Measurements from ENCODE around the gene IMP4. TPM values are rescaled to one million over a fixed set of nuclear protein-coding genes. Genes with fewer than 3 reads are reported as not detected.

Gene IMP4
- total RNA-seq, 5 donors from 2014 or later (not counting 1 experiment from before 2014, with no cell fraction given) = 70.7 to 93.7 (median 86.9) TPM

DNA sequence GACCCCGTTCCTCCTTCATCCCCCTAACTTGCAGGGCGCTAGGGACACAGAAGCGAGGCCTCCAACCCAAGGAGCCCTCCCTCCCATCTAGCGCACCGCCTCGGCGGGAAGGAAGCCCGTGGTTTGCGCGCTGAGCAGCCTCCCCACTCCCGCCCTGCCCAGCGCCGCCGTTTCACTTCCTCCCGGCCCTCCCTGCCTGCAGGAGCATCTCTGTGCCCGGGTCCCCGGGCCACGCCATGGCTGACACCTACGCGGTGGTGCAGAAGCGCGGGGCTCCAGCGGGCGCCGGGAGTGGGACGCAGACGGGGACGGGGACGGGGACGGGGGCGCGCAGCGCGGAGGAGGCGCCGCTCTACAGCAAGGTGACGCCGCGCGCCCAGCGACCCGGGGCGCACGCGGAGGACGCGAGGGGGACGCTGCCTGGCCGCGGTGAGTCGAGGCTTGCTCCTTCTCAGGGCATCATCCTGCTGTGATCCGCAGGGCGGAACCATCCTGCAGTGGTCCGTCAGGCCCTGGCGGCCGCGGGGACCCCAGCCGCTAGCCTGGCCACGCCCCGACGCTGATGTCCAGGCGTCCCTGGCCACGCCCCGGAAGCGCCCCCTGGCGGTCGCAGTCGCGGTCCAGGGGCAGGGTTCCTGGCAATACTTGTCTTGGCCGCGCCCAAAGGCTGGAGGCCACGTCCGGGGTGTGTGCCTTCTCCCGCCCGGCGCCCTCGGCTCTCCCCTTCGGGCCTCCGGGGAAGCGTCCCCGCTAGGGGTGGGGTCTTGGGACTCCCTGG, 29.5 kb downstream of the IMP4 start:
- H3K27ac ChIP-seq (ENCODE audit: low read length) = peak overlapping the region; percentile 72
- peak; percentile 47 to 80 (median 66) for DNase-seq
- Mint-ChIP-seq H3K4me1 (peaks cover 65 to 69% (median 67%) of the 10 kb centered on the region in 3 donors), H3K27ac (peak overlapping the region; percentile 95 to 98), H3K9me3 (no peaks in the 10 kb centered on the region), H3K36me3 (peaks cover 24% of the 10 kb centered on the region), H3K27me3 (no peaks in the 10 kb centered on the region), H3K4me3 (peak overlapping the region; percentile 89 to 91 (median 91))
- H3K4me3 ChIP-seq (ENCODE audit: control insufficient read depth in 1 of 2, extremely low read depth in 1 of 2, low read length in 1 of 2) = peak overlapping the region; percentile 70 to 73
- POLR2A ChIA-PET = no interaction called here
- CTCF ChIA-PET = interaction anchor here (1.2 kb wide), 2 partner anchors 30 kb away, joined by 3 to 8 read pairs; partner anchors contain the start of gene IMP4 (in 1 of the 2)
- WGBS (ENCODE audit: insufficient coverage) = under 1% methylated on average over 74 of the region's 81 CpGs
- ATAC-seq (replicated peaks in 1 of 4) = peak; percentile 84 to 88 (median 87)
- no peaks in the 10 kb centered on the region for H3K27me3 ChIP-seq (replicated peaks in 1 of 2; ENCODE audit: control insufficient read depth in 2 of 2, extremely low read depth in 1 of 2, insufficient read depth in 2 of 2, low read length in 1 of 2)
- peaks cover 16 to 56% of the 10 kb centered on the region in 2 experiments for H3K4me1 ChIP-seq (ENCODE audit: control insufficient read depth in 1 of 2, extremely low read depth in 1 of 2, insufficient read depth in 2 of 2, low read length in 2 of 2)
- H3K9me3 ChIP-seq = no peaks in the 10 kb centered on the region
- peaks cover 0 to 16% of the 10 kb centered on the region in 2 donors for H3K36me3 ChIP-seq (ENCODE audit: control insufficient read depth in 2 of 2, extremely low read depth in 1 of 2, insufficient read depth in 1 of 2, low read length in 1 of 2)

DNA sequence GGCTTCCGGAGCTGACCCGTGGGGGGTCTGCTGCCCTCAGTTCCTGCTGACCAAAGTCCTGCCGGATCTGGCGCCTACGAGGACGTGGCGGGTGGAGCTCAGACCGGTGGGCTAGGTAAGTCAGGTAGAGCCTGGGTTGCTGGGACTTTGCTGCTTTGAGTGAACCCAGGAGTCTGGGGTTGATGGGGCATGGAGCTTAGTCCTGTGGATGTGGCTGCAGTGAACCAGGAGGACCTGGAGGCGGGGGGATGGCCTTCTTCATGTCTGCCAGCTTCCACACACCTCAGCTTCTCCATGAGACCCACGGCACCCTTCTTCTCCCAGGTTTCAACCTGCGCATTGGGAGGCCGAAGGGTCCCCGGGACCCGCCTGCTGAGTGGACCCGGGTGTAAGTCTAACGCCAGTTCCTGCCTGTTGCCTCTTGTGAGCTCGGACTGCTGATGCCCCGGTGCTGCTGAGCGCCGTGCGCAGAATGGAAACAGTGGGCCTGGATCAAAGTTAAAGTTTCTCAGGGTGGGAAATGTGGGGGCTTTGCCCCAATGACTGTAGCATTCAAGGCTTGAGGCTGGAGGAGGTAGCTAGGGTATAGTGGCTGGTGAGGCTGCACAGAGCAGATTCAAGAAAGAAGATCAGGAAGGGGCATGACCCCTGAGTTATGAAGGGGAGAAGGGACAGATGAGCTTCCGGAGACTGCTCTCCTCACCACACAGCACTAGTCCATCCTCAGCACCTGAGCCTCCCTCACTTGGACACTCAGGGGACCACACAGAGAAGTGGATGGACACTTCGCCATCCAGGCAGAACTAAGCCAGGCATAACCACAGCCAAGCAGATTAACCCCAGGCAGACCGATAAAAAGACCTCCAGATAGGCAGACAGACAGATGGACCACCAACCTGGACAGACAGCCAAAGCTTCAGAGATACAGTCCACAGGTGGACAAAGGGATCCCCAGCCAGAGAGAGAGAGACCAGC, 30.4 kb downstream of the IMP4 start:
- POLR2A ChIA-PET = no interaction called here
- H3K36me3 ChIP-seq (ENCODE audit: control insufficient read depth in 2 of 2, extremely low read depth in 1 of 2, insufficient read depth in 1 of 2, low read length in 1 of 2) = peaks cover 0 to 16% of the 10 kb centered on the region in 2 donors
- peak in 1 of 35 experiments; percentile 35 for DNase-seq
- peaks cover 16 to 62% of the 10 kb centered on the region in 2 experiments for H3K4me1 ChIP-seq (ENCODE audit: control insufficient read depth in 1 of 2, extremely low read depth in 1 of 2, insufficient read depth in 2 of 2, low read length in 2 of 2)
- Mint-ChIP-seq H3K4me3 (peak overlapping the region; percentile 89 to 91 (median 91)), H3K27me3 (no peaks in the 10 kb centered on the region), H3K4me1 (peaks cover 73 to 76% (median 75%) of the 10 kb centered on the region in 3 donors), H3K36me3 (peaks cover 24% of the 10 kb centered on the region), H3K9me3 (no peaks in the 10 kb centered on the region), H3K27ac (peak overlapping the region; percentile 80 to 88)
- WGBS (ENCODE audit: insufficient coverage) = 53% methylated on average over 21 of the region's 24 CpGs
- H3K4me3 ChIP-seq (ENCODE audit: control insufficient read depth in 1 of 2, extremely low read depth in 1 of 2, low read length in 1 of 2) = peak overlapping the region; percentile 70 to 73
- peak in 3 of 4 experiments; percentile 2 to 12 (median 5) for ATAC-seq (replicated peaks in 1 of 4)
- peak overlapping the region; percentile 62 for H3K27ac ChIP-seq (ENCODE audit: low read length)
- no peaks in the 10 kb centered on the region for H3K27me3 ChIP-seq (replicated peaks in 1 of 2; ENCODE audit: control insufficient read depth in 2 of 2, extremely low read depth in 1 of 2, insufficient read depth in 2 of 2, low read length in 1 of 2)
- H3K9me3 ChIP-seq = no peaks in the 10 kb centered on the region
- CTCF ChIA-PET = interaction anchor here (0.6 to 1.8 kb wide), 5 partner anchors 10 to 31 kb away, joined by 3 to 8 read pairs (median 3); partner anchors contain the start of genes IMP4 (in 1 of the 2) and PTPN18 (in 1 of the 2)

DNA sequence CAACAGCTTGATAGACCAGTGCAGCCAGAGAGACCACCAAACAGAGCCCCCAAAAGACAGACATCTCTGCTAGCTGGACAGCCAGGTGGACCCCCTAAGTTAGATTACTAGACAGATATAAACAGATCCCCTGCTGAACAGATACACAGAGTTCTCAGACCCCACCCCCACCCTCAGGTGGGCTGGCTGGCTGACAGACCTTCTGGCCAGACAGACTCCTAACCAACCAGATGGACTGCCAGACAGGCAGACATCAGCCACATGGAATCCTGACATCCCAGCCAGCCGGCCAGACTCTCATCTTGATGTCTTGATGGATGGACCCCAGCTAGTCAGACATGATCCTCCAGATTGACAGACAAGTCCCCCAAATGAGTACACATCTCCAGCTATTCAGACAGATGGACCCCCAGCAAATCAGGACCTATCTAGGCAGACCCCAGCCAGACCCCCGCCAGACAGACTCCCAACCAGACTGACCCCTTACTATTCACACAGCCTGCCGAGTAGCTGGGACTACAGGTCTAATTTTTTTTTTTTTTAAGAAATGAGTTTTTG, 31.2 kb downstream of the IMP4 start:
- H3K36me3 Mint-ChIP-seq = peaks cover 24% of the 10 kb centered on the region
- H3K4me3 Mint-ChIP-seq = peak overlapping the region; percentile 7 to 91 (median 89)
- H3K27ac Mint-ChIP-seq = peak overlapping the region; percentile 80 to 88
- Histone ChIP-seq H3K4me3 (ENCODE audit: control insufficient read depth in 1 of 2, extremely low read depth in 1 of 2, low read length in 1 of 2) (no peak overlapping the region), H3K27ac (ENCODE audit: low read length) (peak overlapping the region; percentile 62), H3K4me1 (ENCODE audit: control insufficient read depth in 1 of 2, extremely low read depth in 1 of 2, insufficient read depth in 2 of 2, low read length in 2 of 2) (peaks cover 16 to 62% of the 10 kb centered on the region in 2 experiments), H3K9me3 (no peaks in the 10 kb centered on the region), H3K36me3 (ENCODE audit: control insufficient read depth in 2 of 2, extremely low read depth in 1 of 2, insufficient read depth in 1 of 2, low read length in 1 of 2) (peaks cover 0 to 16% of the 10 kb centered on the region in 2 donors), H3K27me3 (replicated peaks in 1 of 2; ENCODE audit: control insufficient read depth in 2 of 2, extremely low read depth in 1 of 2, insufficient read depth in 2 of 2, low read length in 1 of 2) (no peaks in the 10 kb centered on the region)
- ChIA-PET CTCF (interaction anchor here (0.6 to 1.8 kb wide), 4 partner anchors 9 to 31 kb away, joined by 3 to 8 read pairs (median 4); partner anchors contain the start of genes IMP4 (in 1 of the 2) and PTPN18 (in 1 of the 2)), POLR2A (no interaction called here)
- peaks cover 78 to 81% (median 79%) of the 10 kb centered on the region in 3 donors for H3K4me1 Mint-ChIP-seq
- 83% methylated on average over 1 of the region's 3 CpGs for WGBS (ENCODE audit: insufficient coverage)
- H3K9me3 Mint-ChIP-seq = no peaks in the 10 kb centered on the region
- no peaks in the 10 kb centered on the region for H3K27me3 Mint-ChIP-seq
- DNase-seq (no peak), ATAC-seq (replicated peaks in 1 of 4) (no peak)

DNA sequence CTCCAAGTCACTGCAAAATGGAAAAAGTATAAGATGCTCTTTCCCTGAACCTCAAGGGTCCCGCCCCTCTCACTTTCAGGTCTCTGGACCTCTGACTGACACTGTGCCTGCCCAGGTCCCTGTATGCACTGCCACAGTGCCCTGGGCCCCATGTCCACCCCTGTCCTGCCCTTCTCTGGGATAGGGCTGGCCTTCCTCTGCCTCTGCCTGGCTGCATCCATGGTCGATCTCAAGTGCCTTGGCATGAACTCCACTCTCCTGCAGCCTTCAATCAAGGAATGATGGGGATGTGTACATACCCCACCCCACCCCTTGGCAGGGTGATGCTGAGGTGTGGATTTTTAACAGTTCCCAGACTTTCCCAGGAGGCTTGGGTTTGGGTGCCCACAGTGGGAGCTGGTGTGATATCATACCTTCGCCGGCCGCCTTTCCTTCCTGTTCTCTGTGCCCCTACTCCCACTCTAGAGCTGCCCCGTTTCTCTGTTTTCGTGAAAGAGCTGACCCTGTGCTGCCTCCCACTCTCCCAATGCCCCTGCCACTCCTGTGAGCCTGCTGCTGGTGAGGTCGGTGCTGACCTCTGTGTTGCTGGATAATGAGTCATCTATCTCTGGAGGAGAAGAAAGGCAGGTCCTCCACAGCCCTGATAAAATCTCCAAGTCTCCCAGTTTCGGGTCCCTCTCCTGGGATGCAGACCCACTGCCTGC, 32.0 kb downstream of the IMP4 start:
- no peak overlapping the region for H3K4me3 ChIP-seq (ENCODE audit: control insufficient read depth in 1 of 2, extremely low read depth in 1 of 2, low read length in 1 of 2)
- H3K36me3 ChIP-seq (ENCODE audit: control insufficient read depth in 2 of 2, extremely low read depth in 1 of 2, insufficient read depth in 1 of 2, low read length in 1 of 2) = peaks cover 0 to 17% of the 10 kb centered on the region in 2 donors
- DNase-seq (no peak), ATAC-seq (replicated peaks in 1 of 4) (no peak)
- no peaks in the 10 kb centered on the region for H3K27me3 Mint-ChIP-seq
- CTCF ChIA-PET = interaction anchor here in 1 of 2 donors (0.9 to 1.8 kb wide), 2 partner anchors 8 to 19 kb away, joined by 3 to 4 read pairs; partner anchors contain the start of gene PTPN18
- peaks cover 22 to 62% of the 10 kb centered on the region in 2 experiments for H3K4me1 ChIP-seq (ENCODE audit: control insufficient read depth in 1 of 2, extremely low read depth in 1 of 2, insufficient read depth in 2 of 2, low read length in 2 of 2)
- H3K9me3 ChIP-seq = no peaks in the 10 kb centered on the region
- H3K4me1 Mint-ChIP-seq = peaks cover 85 to 87% (median 86%) of the 10 kb centered on the region in 3 donors
- peak overlapping the region; percentile 60 to 80 for H3K27ac Mint-ChIP-seq
- WGBS (ENCODE audit: insufficient coverage) = 100% methylated on average over 1 of the region's 9 CpGs
- H3K27ac ChIP-seq (ENCODE audit: low read length) = no peak overlapping the region
- H3K9me3 Mint-ChIP-seq = no peaks in the 10 kb centered on the region
- H3K36me3 Mint-ChIP-seq = peaks cover 27% of the 10 kb centered on the region
- H3K27me3 ChIP-seq (replicated peaks in 1 of 2; ENCODE audit: control insufficient read depth in 2 of 2, extremely low read depth in 1 of 2, insufficient read depth in 2 of 2, low read length in 1 of 2) = no peaks in the 10 kb centered on the region
- POLR2A ChIA-PET = no interaction called here
- H3K4me3 Mint-ChIP-seq = peak overlapping the region in 2 of 3 donors; percentile 7 to 10

DNA sequence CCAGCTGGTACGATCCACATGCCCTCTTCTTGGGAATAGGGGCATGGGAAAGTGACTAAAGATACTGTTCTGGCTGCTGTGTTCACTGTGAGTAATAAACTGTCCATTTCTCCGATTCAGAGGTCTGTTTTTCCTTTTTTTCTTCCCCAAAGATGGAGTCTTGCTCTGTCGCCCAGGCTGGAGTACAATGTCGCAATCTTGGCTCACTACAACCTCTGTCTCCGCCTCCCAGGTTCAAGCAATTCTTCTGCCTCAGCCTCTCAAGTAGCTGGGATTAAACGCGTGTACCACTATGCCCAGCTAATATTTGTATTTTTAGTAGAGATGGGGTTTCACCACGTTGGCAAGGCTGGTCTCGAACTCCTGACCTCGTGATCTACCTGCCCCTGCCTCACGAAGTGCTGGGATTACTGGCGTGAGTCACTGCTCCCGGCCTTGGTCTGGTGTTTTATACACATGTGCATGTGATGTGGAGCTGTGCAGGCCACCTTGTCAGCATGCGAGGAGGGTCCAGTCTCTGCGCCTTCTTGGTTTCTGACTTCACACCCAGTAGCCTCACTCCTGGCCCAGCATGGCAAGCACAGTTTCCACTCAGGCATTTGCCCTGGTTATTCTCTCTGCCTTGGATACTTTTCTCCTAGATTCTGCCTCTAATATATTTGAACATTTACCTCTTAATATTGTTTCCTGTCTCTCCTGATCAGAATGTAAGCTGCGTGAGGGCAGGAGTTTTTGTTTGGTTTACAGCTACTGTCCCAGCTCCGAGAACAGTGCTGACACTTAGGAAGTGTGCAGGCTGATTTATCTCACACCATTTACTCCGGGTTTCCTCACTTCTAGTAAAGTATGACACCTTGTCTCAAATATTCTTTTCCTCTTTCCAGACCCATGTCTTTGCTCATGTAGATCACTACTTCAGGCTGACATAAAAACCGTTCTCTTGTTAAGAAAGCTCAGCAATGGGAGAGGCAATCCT, 32.9 kb downstream of the IMP4 start:
- peaks cover 31% of the 10 kb centered on the region for H3K36me3 Mint-ChIP-seq
- DNase-seq = no peak
- H3K4me3 ChIP-seq (ENCODE audit: control insufficient read depth in 1 of 2, extremely low read depth in 1 of 2, low read length in 1 of 2) = no peak overlapping the region
- ChIA-PET CTCF (no interaction called here), POLR2A (no interaction called here)
- no peak for ATAC-seq (replicated peaks in 1 of 4)
- H3K27me3 ChIP-seq (replicated peaks in 1 of 2; ENCODE audit: control insufficient read depth in 2 of 2, extremely low read depth in 1 of 2, insufficient read depth in 2 of 2, low read length in 1 of 2) = no peaks in the 10 kb centered on the region
- peaks cover 85 to 87% (median 85%) of the 10 kb centered on the region in 3 donors for H3K4me1 Mint-ChIP-seq
- 93% methylated on average over 5 of the region's 19 CpGs for WGBS (ENCODE audit: insufficient coverage)
- no peaks in the 10 kb centered on the region for H3K9me3 Mint-ChIP-seq
- no peaks in the 10 kb centered on the region for H3K9me3 ChIP-seq
- no peak overlapping the region for H3K4me3 Mint-ChIP-seq
- peaks cover 15 to 62% of the 10 kb centered on the region in 2 experiments for H3K4me1 ChIP-seq (ENCODE audit: control insufficient read depth in 1 of 2, extremely low read depth in 1 of 2, insufficient read depth in 2 of 2, low read length in 2 of 2)
- no peak overlapping the region for H3K27ac ChIP-seq (ENCODE audit: low read length)
- peaks cover 0 to 19% of the 10 kb centered on the region in 2 donors for H3K36me3 ChIP-seq (ENCODE audit: control insufficient read depth in 2 of 2, extremely low read depth in 1 of 2, insufficient read depth in 1 of 2, low read length in 1 of 2)
- no peaks in the 10 kb centered on the region for H3K27me3 Mint-ChIP-seq
- peak overlapping the region; percentile 64 to 68 for H3K27ac Mint-ChIP-seq

Data from T-cell (primary cell).